ENCODE data around the gene JTB.

JTB gene

DNA sequence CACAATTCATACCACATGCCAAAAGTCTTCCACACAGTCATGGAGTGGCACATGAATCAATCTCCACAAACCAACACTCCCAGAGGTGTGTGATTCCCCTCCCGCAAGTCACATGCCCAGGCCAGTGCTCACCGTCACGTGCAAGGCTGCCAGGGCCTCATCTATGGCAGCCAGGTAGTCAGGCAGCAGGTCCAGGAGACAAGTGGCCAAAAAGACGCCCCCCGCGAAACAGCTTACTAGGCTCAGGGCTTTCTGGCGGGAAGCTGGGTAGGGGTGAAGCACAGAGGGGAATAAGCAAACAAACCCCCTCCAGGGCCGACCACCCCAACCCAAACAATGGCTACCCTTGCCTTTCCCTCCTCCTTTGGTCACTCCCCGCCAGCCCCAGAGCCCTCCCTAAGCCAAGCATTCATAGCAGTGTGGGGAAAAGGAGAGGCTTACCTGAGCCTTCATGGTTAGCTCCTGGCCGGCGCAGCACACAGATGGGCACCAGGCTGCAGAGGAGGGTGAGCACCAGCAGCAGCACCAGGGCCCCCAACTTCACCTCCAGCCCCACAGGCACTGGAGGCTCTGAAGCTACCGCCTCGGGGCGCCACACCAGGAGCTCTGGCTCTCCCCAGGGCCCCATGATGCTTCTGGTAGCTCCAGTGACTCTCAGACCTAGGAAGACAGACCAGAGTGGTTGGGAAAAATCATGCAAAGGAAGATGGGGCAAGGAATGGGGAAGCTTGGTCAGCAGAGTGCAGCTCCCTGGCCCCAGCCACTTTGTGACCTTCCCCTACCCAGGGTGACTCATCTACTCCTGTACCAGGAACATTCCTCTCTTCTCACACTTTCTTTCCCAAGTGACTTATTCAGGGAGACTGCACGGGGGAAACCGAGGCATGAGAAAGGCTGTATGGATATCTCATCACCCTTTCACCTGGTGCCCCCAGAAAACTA lies 15.1 kb downstream of the JTB start:
- DNase-seq (ENCODE audit: low spot score) = no peak

DNA sequence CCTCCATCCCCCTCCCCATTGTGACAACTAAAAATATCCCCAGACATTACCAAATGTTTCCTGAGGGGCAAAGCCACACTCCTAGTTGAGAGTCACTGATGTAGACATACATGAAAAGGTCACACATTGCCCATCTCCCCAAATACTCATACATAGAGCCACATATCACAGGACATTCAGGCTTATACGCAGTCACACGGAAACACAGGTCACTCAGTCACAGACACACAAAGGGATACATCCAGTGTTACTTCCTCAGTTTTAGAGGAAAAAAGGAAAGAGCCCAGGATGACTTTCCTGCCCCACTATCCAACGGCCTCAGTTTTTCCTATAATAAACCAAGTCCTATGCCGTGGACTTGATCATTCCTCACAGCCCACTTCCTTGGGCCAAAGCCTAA lies 16.1 kb downstream of the JTB start:
- TF ChIP-seq, protein P1, sequence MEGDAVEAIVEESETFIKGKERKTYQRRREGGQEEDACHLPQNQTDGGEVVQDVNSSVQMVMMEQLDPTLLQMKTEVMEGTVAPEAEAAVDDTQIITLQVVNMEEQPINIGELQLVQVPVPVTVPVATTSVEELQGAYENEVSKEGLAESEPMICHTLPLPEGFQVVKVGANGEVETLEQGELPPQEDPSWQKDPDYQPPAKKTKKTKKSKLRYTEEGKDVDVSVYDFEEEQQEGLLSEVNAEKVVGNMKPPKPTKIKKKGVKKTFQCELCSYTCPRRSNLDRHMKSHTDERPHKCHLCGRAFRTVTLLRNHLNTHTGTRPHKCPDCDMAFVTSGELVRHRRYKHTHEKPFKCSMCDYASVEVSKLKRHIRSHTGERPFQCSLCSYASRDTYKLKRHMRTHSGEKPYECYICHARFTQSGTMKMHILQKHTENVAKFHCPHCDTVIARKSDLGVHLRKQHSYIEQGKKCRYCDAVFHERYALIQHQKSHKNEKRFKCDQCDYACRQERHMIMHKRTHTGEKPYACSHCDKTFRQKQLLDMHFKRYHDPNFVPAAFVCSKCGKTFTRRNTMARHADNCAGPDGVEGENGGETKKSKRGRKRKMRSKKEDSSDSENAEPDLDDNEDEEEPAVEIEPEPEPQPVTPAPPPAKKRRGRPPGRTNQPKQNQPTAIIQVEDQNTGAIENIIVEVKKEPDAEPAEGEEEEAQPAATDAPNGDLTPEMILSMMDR (IDR thresholded peaks at IDR 0.05; ENCODE audit: extremely low read depth, insufficient read depth, missing control alignments) = no peak
- in situ Hi-C loops (cut with MboI; ENCODE audit: low pct_unique_long_range_greater_than_20kb, low sequenced_read_pairs, unreplicated experiment) = no loop called here
- no peak for DNase-seq (ENCODE audit: low spot score)

More for the DNA sequence above, 15.1 kb downstream of the JTB start:
- in situ Hi-C loops (cut with MboI; ENCODE audit: low pct_unique_long_range_greater_than_20kb, low sequenced_read_pairs, unreplicated experiment) = no loop called here
- TF ChIP-seq, protein P1 (IDR thresholded peaks at IDR 0.05; ENCODE audit: extremely low read depth, insufficient read depth, missing control alignments) = peak; percentile 18

DNA sequence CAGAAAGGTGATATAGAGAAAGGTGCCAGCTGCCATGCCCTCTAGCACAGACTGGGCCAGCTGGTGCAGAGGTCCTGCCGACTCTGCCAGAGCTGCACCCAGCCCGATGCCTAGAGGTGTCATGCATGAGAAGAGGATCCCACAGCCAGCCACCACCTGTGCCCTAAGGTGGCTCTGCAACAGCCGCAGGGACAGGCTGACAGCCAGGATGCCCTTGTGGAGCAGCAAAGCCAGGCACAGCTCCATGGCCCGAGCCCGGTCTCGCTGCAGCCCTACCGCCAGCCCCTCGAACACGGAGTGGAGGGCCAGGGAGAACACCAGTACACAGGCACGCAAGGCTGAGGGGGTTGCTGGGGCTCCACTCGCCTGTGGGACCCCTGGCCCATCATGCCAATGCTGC lies 17.3 kb downstream of the JTB start:
- TF ChIP-seq, protein P1 (IDR thresholded peaks at IDR 0.05; ENCODE audit: extremely low read depth, insufficient read depth, missing control alignments) = no peak
- in situ Hi-C loops (cut with MboI; ENCODE audit: low pct_unique_long_range_greater_than_20kb, low sequenced_read_pairs, unreplicated experiment) = no loop called here

DNA sequence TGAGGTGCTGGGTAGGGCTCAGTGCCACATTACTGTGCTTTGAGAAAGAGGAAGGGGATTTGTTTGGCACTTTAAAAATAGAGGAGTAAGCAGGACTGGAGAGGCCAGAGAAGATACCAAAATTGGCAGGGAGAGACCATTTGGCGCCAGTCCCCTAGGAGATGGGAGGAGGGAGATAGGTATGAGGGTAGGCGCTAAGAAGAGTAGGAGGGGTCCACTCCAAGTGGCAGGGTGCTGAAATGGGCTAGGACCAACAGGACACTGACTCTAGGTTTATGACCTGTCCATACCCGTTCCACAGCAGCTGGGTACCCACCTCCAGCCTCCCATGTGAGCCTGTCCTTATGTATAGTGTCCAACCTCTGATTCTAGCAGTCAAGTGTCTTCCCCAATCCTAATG lies 18.0 kb downstream of the JTB start:
- in situ Hi-C loops (cut with MboI; ENCODE audit: low pct_unique_long_range_greater_than_20kb, low sequenced_read_pairs, unreplicated experiment) = no loop called here
- no peak for DNase-seq (ENCODE audit: low spot score)
- TF ChIP-seq, protein P1 (IDR thresholded peaks at IDR 0.05; ENCODE audit: extremely low read depth, insufficient read depth, missing control alignments) = no peak

More for the DNA sequence above, 17.3 kb downstream of the JTB start:
- no peak for DNase-seq (ENCODE audit: low spot score)

DNA sequence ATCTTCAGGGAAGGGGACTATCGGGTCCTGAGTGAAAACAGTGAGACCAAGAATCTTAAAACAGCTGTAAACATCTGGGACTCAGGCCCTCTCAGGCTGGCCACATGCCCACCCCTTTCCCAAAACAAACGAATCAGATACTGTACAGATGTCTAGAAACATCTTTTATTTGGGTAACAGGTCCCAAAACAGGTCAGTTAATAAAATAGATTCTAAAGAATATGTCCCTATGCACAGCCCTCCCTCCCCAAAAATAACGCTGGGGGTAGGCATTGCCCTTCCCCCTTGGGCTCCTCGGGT lies 18.6 kb downstream of the JTB start:
- no peak for DNase-seq (ENCODE audit: low spot score)
- in situ Hi-C loops (cut with MboI; ENCODE audit: low pct_unique_long_range_greater_than_20kb, low sequenced_read_pairs, unreplicated experiment) = no loop called here
- TF ChIP-seq, protein P1 (IDR thresholded peaks at IDR 0.05; ENCODE audit: extremely low read depth, insufficient read depth, missing control alignments) = no peak

DNA sequence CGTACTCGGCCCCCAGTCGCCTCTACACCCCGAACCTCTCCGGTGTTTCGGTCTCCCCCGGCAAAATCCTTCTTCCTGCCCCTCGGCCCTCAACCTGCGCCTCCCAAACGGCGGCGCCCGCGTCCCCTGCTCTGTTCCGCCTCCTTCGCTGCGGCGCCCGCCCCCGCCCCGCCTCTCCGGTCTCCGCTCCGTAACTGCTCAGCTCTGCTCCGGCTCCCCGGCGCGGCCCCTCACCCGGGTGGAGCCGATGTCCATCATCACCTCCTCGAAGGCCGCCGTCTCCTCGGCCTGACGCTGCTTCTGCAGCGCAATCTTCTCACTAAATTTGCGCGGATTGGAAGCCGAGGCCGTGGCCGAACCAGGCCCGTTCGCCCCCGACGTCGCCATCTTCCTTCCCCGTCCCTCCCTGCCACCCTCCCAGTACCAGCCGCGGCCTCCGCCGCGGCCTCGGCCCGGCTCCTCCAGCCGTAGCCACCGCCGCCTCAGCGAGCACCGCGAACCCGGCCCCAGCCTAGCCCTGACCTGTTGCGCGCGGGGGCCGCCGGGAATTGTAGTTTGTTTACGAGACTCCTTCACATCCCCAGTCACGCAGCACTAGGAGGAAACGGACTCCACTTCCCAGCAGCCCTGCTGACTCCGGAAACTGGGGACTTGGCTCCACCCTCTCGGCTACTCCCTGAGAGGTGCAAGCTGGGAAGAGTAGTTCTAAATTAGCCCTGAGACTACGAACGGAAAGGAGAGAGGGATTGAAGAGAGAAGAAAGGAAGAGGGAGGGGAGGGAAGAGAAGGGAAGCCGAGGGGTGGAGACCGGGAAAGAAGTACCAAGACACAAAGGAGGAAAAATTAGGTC lies 19.1 kb downstream of the JTB start, which contains the start of gene CRTC2:
TSS of gene CRTC2 (minus strand) at position 502 of the 850 bp plus-strand sequence. CDS start at position 387, 115 bp downstream.
- in situ Hi-C loops (cut with MboI; ENCODE audit: low pct_unique_long_range_greater_than_20kb, low sequenced_read_pairs, unreplicated experiment) = no loop called here
- peak; percentile 98 for DNase-seq (ENCODE audit: low spot score)
- TF ChIP-seq, protein P1 (IDR thresholded peaks at IDR 0.05; ENCODE audit: extremely low read depth, insufficient read depth, missing control alignments) = peak; percentile 19
